NCI-H1930 (cell line): ENCODE results near the gene IGSF21.
"Not testable (repeated sequence)": the region's sequence is repeated elsewhere in the genome, so short reads cannot be mapped to it uniquely, and the experiment has no call there.

ENCODE experiments used
- DNase-seq, 2 experiments: peaks; one replicate each; lab custom pipeline; 2025; lab: John Stamatoyannopoulos, UW

Gene IGSF21

DNA sequence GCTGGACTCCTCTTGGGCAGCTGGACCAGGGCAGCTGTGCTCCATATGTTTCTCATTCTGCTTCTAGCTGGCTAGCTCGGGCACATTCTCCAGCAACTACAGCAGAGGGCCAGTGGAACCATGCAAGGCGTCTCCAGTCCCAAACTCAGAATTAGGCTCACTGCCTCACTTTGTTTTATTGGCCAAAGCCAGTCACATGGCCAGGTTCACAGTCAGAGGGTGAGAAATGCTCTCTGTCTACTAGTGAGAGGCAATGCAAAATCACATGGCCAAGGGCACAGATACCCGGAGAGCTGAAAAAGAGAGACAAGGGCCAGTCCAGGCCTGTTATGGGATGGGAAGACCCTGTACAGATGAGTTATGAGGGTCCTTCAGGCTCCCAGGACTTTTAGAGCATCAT lies 294.3 kb downstream of the IGSF21 start:
- DNase-seq: no peak

GRCh38 chr1:18404460-18404859 lies 296.9 kb downstream of the IGSF21 start:
- DNase-seq: no peak

DNA sequence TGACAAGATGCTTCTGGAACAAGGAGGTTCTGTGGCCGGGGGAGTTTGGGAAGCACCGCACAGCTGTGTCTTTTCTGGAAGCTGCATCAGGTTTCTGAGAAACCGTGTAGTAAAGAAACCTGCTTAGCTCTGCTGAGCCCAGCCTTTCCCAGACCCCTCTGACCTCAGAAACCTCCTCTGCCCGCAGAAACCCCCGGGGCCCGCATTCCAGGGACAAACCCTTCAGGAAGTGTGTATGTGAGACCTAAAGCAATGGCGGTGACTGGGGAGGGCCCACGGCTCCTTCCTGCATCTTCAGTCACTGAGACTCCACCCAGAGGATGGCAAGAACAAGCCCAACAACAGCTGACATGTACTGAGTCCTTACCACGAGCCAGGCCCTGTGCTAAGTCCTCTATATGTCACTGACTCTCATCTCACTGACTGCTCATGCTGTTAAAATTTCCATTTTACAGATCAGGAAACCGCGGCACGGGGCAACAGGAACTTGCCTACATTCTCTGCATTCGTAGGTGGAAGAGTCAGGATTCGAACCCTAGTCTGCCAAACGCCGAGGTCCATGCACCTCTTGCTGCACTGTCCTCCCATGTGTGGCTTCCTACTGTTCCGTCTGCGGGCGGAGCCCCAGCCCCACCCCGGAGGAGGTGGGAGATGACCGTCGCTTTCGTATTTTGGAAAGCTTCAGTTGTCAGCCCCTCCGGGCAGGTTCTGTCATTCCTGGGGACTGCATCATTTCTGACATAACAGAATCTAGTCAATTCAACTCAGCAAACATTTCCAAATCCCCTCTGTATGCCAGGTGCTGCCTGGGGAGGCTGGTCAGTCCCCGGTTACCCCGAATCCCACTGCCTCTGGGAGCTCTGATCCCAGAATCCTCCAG lies 299.8 kb downstream of the IGSF21 start:
- no peak for DNase-seq

- DNase-seq: no peak
Observed at GRCh38 chr1:18408656-18409370, 301.2 kb downstream of the IGSF21 start.

DNA sequence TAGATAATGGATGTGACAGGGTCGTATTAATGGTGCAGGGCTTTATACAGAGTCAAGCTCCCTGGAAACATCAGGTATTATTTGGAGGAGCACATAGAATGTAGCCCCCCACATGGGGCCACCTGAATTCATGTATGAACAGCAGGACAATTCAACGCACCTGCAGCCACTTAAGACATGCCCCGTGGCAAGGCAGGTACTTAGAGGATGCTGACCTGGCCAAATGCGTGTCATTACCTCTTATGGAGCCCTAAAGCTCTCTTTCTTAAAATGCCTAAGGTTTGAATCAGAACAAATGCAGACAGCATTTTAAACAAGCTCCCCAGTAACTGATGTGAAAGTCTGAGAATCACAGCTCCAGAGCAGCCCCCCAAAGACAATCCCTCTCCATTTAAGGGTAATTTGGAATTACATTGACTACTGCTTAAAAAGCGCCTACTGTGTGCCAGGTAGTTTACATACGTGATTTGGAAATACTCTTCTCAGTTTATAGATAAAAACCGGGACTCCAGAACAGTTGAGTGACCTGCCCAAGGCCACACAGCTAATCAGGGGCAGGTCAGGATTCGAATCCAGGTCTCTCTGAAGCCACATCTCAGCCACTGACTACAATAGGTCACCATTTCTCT lies 302.1 kb downstream of the IGSF21 start:
- DNase-seq: no peak

DNA sequence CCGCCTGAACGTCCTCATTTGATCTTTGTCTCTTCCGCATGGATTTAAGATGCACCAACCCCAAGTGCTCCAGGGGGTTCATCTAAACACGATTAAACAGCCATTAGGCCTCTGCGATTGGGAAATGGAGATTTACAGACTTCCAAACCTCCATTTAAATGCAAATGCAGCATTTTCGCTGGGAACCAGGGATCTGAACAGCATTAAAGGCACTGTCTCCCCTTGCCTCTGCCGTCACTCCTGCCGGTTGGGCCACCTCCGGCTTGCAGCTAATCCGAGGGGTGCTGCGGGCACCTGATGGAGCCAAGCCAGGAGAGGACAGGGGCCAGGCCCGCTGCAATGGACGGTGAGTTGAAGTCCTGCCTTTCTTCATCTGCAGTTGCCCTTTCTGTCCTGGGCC lies 302.8 kb downstream of the IGSF21 start:
- DNase-seq: no peak

GRCh38 chr1:18411321-18411720 lies 303.7 kb downstream of the IGSF21 start:
- no peak for DNase-seq

DNA sequence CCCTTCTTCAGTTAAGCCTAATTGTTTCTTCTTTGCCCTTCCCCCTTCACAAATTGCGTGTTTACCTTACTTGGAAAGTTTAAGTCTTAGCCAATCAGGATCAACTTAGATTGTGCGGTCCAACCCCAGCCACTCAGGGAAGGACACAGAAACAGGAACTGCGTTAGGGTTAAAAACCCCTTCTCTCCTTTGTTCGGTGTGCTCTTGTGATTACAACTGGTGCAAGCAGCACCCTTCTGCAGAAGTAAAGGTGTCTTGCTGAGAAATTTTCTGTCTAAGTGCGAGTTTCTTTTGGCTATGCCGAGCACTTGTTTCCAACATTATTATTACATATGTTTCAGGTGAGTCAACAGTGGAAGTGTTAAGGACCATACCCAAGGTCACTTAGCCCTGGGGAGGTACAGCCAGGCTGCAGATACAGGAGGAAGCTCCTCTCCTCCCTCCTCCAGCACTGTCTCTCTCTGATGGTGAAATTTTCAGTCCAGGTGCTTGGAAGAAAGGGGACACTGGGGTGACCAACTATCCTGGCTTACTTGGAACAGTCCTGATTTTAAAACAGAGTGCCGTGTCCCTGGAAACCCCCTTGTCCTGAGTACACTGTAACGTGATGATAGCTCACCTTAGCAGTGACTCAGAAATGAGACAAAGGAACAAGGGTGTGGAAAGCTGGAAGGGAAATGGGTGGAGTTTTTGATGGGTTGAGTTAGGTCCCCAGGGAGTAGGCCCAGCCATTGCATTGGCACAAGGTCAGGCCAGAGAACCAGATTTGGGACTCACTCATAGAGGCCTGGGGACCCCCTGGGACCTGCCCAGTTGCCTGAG lies 304.4 kb downstream of the IGSF21 start:
- DNase-seq: no peak

DNA sequence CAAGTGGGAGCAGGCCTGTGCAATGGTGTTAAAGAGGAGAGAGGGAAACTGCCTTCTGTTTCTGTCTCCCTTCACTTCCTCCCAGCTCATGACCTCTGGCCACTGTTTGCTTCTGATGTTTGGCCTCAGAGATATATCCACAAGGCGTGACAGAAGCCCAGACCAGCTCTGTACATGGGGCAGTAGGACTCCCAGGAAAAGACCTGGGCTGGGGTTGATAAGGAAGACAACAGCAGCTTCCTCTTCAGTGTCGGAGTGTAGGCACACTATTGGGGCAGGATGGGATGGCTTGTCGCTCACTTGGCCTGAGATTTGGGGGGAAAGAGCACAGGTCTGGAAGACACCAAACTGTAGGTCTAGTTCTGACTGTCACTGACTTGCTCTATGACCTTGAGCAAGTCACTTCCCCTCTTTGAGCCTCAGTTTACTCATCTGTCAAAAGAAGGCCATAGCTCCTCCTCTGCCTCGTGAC lies 305.3 kb downstream of the IGSF21 start:
- no peak for DNase-seq

- no peak for DNase-seq
Observed at GRCh38 chr1:18413541-18414305, 306.1 kb downstream of the IGSF21 start.

- no peak for DNase-seq
Observed at GRCh38 chr1:18414321-18414720, 306.7 kb downstream of the IGSF21 start.

DNA sequence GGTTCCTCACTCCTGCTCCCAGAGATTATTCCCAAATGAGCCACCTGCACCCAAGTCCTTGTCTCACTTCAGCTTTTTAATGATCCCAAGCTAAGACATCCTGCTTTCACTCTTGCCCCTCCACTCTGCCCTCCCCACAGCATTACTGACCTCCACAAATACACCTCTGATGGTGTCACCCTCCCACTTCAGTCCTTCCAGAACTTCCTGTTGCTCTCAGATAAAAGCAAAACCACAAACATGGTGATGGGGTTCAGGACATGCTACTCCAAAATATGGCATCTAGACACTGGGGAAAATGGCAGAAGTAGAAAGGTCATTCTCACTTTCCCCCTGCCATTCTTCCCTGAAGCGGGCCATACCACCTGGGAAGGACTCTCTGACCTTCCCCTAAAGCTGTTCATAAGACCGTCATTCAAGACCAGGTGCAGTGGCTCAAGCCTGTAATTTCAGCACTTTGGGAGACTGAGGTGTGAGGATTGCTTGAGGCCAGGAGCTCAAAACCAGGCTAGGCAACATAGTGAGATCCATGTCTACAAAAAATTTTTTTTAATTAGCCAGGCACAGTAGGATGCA lies 307.4 kb downstream of the IGSF21 start:
- no peak for DNase-seq

- no peak for DNase-seq
Observed at GRCh38 chr1:18415448-18416027, 307.9 kb downstream of the IGSF21 start.

- not testable (repeated sequence) for DNase-seq
Observed at GRCh38 chr1:18416126-18416525, 308.5 kb downstream of the IGSF21 start.

DNA sequence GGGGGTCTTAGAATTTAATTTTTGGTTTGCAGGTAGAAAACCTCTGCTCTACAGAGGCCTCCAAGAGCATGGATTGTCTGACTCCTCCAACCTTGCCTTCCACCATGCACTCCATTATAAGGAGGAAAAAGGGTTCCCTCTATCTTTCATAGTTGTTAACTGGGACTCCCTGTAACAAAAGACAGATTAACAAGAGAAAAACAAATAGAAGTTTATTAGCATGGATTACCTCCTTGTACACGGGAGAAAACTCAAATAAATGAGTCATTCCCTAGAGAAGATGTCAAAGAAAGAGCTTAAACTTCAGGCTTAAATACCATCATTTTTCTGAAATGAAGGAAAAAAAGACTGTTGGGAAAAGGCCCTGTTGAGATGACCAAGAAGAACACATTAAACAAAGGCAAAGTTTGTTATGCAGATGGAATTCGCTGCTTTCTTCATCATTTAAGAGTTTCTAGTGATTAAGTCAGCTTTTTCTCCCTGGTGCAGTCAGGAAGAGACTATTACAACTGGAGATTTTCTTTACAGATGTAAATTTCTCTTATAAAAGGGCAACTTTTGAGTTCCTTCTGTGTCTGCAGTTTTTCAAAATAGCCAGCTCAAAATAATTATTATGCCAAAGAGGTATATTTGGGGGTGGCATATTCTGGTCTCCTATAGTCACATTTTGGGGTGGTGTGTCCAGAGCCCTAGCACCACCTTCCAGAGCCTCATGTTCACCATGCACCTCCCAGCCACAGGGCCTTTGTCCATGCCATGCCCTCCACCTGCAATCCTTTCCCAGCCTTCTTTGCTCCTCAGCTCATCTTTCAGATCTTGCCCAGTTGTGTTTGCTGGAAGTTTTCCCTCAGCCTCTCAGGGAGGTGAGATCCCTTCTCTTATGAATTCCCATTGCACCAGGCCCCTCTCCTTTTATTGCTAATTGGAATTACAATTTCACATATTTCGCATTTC lies 310.0 kb downstream of the IGSF21 start:
- no peak for DNase-seq

GRCh38 chr1:18419113-18419844 lies 311.7 kb downstream of the IGSF21 start:
- DNase-seq: no peak

GRCh38 chr1:18419845-18420184 lies 312.2 kb downstream of the IGSF21 start:
- no peak for DNase-seq

DNA sequence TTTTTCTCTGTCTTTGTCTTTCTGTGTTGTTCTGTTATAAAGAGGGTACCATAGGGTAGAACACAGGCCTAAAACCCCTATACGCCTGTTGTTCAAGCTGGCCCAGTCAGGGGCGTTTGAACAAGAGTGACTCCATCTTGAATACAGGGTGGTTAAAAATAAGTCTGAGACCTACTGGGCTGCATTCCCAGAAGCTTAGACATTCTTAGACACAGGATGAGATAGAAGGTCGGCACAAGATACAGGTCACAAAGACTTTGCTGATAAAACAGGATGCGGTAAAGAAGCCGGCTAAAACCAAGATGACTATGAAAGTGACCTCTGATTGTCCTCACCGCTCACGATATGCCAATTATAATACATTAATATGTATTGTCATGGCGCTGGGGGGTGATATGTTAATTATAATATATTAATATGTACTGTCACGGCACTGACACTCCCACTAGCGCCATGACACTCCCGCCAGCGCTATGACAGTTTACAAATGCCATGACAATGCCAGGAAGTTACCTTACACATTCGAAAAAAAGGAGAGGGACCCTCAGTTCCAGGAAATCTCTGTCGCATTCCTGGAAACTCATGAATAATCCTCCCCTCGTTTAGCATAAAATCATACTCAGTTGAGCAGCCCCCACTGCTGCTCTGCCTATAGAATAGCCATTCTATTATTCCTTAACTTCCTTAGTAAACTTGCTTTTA lies 314.6 kb downstream of the IGSF21 start:
- DNase-seq: no peak
